Upper lobe of left lung (tissue), 4 donors: ENCODE measurements around the gene MYO5B.

Source experiments
- CTCF ChIP-seq, 6 experiments: fragments of 450-650 bp in 4 of 6; fragments of 200-600 bp in 2 of 6; sonication (generic) in 2 of 6; IDR thresholded peaks; one replicate each; pipeline ENCODE4 v1.5.1; 2016 to 2019; ENCODE audit warnings: antibody characterized with exemption in 6 of 6
- EP300 ChIP-seq, 4 donors: sonication (generic); formaldehyde crosslinking; IDR thresholded peaks; one replicate each; pipeline ENCODE4 v1.5.1; 2017; ENCODE audit warnings: antibody characterized with exemption in 4 of 4, control low read depth in 2 of 4
- POLR2AphosphoS5 ChIP-seq, 2 donors: sonication (generic); formaldehyde crosslinking; IDR thresholded peaks; one replicate each; pipeline ENCODE4 v1.5.1; 2017; ENCODE audit warnings: antibody characterized with exemption in 2 of 2

GRCh38 chr18:49899657-49900330, 295.2 kb downstream of the MYO5B start:
- TF ChIP-seq EP300 (IDR thresholded peaks at IDR 0.05) (no peak), POLR2AphosphoS5 (IDR thresholded peaks at IDR 0.05) (no peak), CTCF (IDR thresholded peaks at IDR 0.05) (no peak)
